A204.1 (cell line): ENCODE results near the gene WWOX.
"Not testable (repeated sequence)": the region's sequence is repeated elsewhere in the genome, so short reads cannot be mapped to it uniquely, and the experiment has no call there.

Experiments
- FAIRE-seq: peaks from 2 replicates; lab custom pipeline; 2012; peaks lifted over from hg19 to GRCh38; lab: Jason Lieb, UNC

The WWOX gene

DNA sequence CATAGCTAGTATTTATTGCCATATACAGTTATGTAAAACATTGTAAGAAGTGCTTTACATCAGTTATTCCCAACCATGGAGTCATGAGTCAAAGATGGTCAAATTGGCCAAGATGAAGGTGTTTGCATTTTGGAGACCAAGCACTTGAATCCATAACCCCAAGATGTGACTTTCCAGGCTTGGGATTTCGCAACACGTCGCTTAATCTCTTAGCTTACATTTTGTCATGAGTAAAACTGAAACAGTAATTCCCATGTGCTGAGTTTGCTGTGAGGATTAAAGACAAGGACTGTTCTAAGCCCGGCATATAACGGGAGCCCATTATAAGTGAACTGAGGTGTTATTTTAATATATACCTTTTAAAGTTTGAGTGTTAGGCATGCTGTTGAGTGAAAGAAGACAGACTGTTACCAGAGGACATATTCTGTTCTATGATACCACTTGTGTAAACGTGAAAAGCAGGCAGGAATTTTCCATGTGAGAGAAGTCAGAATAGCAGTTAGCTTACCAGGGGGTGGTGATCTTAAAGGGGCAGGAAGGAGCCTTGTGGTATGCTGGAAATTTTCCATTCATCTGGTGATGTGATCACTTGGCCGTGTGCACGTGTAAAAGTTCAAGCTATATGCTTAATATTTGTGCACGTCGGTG lies 484.9 kb downstream of the WWOX start:
- no peak for FAIRE-seq

- no peak for FAIRE-seq
Observed at GRCh38 chr16:78584991-78585390, 485.5 kb downstream of the WWOX start.

- no peak for FAIRE-seq
Observed at GRCh38 chr16:78589331-78589730, 489.9 kb downstream of the WWOX start.

DNA sequence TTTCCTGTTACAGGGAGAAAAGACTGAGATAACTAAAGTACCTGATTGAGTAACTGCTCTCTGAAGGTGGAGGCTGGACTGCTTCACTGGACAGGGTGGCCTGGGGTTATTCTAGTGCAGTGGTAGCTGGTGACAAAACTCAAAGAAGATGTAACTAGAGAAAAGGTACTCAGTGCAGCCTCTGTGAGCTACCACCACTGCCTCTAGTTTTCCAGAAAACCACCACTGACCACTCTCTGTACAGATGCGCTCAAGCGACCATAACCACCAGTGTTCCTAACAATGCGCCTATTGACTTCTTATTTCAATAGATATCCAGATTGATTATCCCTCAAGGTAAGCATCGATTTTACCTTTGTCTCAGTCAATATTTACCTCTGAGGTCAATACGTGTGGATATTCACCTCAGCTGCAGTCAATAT lies 492.2 kb downstream of the WWOX start:
- FAIRE-seq = no peak

GRCh38 chr16:78592111-78592510 lies 492.7 kb downstream of the WWOX start:
- no peak for FAIRE-seq

DNA sequence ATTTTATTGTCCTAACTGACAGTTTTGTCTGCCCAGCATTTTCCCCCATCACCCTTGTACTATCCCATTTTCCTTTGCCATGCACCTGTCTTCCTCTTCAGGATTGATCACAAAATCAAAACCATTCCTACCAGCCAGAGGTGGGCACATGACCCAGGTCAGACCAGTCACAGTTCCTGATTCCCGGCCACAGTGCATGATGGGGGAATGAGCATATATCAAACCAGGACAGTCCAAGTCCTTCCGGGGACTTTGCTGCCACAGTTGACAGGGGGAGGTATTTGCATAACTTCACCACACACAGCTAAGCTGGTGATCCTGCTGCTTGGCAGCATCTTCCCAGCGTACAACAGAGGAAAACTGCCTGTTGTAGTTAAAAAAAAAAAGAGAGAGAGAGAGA lies 493.9 kb downstream of the WWOX start:
- no peak for FAIRE-seq

GRCh38 chr16:78594191-78594590 lies 494.7 kb downstream of the WWOX start:
- FAIRE-seq = no peak

- FAIRE-seq = no peak
Observed at GRCh38 chr16:78596348-78596995, 497.0 kb downstream of the WWOX start.

DNA sequence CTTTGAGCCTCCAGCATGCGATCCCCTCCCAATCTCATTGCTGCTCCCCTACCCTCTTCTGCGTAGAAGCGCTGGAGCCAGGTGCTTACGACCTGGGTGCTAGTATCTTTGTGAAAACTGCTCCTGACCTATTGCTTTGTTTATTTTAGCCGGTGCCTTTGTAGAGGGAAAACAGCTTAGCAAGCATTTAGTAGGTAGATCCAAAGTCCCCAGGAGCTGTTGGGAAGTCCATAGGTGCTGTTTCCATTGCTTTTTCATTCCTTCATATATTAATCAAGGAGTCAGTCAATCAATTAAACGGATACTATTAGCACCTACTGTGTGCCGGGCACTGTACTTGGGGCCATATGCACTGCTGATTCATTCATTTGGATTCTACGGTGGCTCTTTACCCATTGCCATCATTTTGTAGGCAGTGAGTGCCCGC lies 497.6 kb downstream of the WWOX start:
- no peak for FAIRE-seq

GRCh38 chr16:78597809-78598570 lies 498.5 kb downstream of the WWOX start:
- FAIRE-seq = no peak

DNA sequence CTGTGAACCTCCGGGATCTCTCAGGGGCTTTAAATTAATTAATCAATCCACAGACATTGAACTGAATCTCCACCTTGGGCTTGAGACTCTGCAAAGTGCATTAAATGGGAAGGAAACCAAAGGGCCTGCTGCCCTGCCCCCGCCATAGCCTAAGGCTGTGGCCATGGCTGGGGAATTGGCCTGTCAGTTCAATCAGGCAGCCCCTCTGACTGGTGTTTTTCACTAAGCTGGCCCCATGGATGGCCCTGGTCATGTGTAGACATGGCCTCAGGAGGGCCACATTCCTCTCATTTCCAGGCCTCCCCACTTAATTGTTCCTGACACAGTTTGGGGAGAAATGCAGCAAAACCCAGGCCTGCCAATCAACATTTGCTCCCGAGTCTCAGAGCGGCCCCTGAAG lies 499.8 kb downstream of the WWOX start:
- FAIRE-seq = no peak

DNA sequence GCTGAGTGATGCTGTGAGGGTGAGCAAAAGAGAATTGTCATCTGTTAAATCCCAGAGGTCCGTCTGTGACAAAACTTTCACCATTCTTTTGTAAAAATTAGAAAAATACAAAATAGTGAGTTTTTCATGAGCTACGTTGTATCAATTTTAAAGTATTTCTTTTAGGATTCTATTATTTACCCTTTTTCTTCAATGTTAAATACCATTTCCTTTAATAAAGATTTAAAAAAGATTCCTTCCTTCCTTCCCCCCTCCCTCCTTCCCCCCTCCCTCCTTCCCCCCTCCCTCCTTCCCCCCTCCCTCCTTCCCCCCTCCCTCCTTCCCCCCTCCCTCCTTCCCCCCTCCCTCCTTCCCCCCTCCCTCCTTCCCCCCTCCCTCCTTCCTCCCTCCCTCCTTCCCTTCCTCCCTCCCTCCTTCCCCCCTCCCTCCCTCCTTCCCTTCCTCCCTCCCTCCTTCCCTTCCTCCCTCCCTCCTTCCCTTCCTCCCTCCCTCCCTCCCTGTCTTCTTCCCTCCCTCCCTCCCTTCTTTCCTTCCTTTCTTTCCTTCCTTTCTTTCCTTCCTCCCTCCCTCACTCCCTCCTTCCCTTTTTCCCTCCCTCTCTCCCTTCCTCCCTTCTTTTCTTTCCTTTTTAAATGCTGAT lies 505.1 kb downstream of the WWOX start:
- FAIRE-seq = not testable (repeated sequence)

DNA sequence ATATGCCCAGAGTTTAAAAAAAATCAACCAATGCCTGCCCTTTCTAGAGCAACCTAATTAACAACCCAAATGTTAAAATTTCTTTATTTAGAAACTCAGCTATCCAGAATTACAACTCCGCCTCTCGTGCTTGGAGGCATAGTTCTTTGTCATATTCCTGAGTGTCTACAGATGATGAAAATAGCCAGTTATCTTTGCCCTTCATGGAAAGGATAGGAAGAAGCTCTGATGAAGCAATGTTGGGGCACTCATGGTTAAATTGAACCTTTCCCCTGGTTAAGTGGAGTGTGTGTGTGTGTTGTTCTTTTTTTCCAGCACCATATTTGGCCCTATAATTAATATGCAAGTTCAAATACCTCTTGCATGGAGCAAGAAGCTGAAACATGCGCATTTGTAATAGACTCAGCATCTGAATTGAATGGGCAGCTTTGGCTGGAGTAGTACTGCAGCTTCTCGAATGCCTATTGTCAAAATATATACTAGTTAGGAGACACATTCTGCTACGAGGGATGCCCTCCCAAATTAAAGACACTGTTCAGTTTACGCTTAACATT lies 506.2 kb downstream of the WWOX start:
- no peak for FAIRE-seq

GRCh38 chr16:78606545-78606944 lies 507.1 kb downstream of the WWOX start:
- no peak for FAIRE-seq

- FAIRE-seq = no peak
Observed at GRCh38 chr16:78607022-78607421, 507.6 kb downstream of the WWOX start.

DNA sequence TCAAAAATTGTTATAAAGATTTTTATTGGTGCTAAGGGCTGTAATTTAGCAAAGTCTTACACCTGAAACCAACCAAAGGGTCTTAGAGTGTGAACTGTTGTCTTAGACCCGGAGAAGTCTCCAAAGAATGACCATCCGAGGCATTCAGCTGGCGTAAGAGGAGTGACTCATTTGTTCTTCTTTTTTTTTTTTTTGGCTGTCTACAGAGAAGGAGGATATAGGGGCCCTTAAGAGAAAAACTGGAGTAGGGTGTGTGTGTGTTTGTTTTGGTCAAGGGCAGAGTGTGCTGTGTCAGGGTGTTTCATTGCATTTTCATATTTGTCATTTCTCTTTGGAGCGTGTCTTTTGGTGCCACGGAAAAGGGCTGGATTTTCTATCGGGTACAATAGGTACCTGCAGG lies 508.0 kb downstream of the WWOX start:
- FAIRE-seq = no peak

DNA sequence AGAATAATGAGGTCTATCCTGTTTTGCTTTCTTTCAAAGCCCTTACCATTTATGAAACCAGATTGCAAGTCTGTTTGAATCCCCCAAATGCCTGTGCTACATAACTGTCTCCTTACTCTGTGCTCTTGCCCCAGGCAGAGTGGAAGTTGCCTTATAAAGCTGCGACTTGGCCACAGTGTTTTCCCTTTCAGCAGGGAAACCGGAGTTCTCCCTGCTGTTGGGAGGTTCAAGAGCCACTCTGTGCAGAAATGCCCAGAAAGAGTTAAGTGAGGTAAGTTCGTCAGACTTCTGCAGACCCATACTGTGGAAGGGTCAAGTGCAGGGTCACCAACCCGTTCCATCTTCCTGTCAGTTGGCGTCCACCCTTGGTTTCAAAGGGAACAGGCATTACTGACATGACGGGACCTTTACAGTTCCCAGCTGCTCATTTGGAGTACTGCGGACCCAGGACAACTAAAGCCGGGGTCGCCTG lies 508.9 kb downstream of the WWOX start:
- FAIRE-seq = no peak

DNA sequence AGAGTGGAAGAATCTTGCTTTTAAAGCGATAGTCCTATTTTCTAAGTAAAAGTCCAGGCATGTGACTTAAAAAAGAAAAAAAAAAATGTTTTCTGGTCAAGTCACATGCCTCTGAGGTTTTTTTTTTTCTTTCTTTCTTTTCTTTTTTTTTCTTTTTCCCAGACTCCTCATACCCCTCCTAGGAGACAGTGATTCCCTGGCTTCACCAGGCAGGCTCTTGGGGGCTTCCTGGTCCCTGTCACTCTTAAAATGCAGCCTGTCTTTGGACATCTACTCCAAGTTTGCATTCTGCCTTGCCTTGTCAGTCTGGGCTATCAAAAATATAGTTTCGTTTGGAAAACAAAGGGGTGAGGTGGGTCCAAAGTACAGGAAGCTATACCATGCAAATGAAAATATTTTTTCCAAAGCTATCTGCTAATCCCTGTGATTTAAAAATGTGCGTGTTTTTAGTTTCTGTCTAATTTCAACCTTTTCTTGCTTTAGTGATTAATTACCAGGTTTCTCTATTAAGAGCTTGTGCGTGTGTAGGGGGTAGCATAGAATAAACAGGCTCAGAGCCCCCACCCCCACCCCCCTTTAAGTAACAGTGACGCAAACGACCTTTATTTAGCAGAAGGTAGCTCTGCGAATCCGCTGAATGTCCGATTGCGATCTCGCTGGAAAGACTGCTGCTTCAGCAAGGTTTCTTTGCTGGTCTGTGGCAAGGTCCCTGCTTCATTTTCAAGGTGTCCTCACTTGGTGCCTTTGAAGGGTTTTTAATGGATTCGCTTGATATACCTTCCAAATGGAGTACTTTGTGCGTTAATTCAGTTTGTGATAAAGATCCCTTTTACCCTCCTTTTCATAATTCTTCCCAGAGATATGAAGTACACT lies 510.2 kb downstream of the WWOX start:
- FAIRE-seq = no peak

DNA sequence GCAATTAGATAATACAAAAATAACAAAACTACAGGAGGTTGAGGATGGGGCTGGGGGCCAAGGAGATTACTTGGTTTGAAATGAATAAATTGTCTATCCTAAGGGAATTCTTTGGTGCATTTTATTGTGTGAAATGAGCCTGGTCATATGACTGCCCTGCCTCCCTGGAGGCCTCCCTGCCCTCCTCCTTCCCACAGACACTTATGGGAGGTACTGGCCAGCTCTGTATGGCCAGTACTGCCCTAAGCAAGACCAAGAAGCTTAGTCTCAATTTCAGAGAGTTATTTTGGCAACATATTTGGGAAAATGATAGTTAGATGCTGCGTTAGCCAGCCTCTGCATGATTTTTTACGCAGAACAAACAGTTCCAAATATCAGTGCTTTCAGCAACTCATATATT lies 511.9 kb downstream of the WWOX start:
- FAIRE-seq = no peak

DNA sequence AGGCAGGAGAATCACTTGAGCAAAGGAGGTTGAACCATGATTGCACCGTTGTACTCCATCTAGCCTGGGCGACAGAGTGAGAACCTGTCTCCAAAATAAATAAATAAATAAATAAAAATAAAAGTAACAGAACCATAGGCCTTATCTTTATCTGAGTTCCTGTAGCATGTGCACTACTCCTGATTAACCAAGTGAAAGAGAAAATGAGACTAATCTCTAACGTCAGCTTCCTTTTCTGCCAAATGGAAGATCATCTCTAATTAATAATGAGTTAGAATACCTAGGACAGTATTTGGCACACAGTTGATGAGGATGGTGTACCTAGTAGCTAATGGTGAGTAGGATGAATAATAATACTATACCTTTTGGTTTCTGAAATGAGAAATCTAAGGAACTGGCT lies 520.4 kb downstream of the WWOX start:
- FAIRE-seq = no peak

- FAIRE-seq = no peak
Observed at GRCh38 chr16:78620291-78620690, 520.8 kb downstream of the WWOX start.

GRCh38 chr16:78623796-78624195 lies 524.3 kb downstream of the WWOX start:
- FAIRE-seq = no peak
